Rectal smooth muscle tissue (tissue), 1 donor: ENCODE data around the gene TFAP2A.

Experiments
- H3K27ac ChIP-seq: one replicate; pipeline ENCODE4 v1.7.0; 2013; ENCODE audit warnings: low read depth, low read length, inconsistent platforms
- H3K27me3 ChIP-seq: one replicate; pipeline ENCODE4 v1.7.0; 2013; ENCODE audit warnings: low read length; ENCODE audit not compliant: control insufficient read depth, insufficient read depth
- H3K36me3 ChIP-seq: one replicate; pipeline ENCODE4 v1.7.0; 2013; ENCODE audit warnings: low read length; ENCODE audit not compliant: control insufficient read depth, insufficient read depth
- H3K4me1 ChIP-seq: one replicate; pipeline ENCODE4 v1.7.0; 2013; ENCODE audit warnings: low read length; ENCODE audit not compliant: control insufficient read depth, insufficient read depth
- H3K4me3 ChIP-seq: one replicate; pipeline ENCODE4 v1.7.0; 2013; ENCODE audit warnings: low read length
- H3K9ac ChIP-seq: one replicate; pipeline ENCODE4 v1.7.0; 2013; ENCODE audit warnings: low read length

Gene TFAP2A

DNA sequence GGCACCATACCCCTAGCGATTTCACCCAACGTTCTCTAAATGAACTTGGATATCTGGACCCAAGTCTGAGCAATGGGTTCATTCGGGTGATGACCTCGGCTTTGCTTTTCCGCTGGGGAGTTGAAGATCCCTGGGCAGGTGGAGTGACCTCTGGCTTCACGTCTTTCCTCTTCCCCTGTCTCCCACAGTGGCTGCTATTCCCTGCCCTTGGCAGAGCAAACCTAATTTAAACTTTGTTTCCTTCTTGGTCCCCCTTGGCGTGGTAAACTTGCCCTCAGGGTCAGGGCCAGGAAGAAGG lies 7.8 kb upstream of the TFAP2A start:
- Histone ChIP-seq H3K27me3 (peaks cover 48% of the 10 kb centered on the region), H3K27ac (no peak overlapping the region), H3K36me3 (no peaks in the 10 kb centered on the region)

DNA sequence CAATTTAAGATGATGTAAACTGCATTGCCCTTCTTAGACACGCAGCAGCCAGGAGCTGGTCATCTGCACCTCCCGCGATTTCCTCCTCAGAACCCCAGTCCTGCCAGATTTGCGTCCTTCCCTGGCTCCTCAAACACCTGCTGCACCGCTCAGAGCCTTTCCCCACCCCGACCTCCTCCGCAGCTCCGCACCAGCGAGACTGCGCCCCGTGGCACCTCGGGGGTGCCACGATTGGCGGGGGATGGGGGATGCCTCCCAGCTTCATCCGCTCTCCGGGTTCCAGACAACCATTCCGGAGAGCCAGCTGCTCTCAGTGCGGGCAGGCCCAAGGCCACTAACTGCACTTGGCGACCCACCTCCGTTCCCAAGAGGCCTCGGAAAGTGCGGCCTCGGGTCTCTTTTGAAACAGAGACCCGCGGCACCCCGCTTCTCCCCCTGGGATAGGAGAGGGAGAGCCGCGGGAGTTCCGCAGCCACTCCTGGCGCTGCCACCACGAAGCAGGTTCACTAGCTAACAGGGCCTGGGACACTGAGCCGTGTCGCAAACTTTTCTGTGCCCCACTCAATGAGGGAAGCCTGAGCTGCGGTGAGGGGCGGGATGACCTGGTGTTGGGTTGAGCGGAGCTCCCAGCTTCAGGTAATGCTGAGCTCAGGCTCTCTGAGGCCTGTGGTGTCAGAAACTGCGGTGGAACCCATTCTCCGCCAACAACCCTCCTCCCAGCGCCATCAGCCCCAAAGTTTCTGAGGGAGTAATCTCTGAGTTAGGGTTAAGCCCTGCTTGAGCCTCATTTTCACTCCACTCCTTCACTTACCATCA lies 7.3 kb upstream of the TFAP2A start:
- Histone ChIP-seq H3K4me1 (no peaks in the 10 kb centered on the region), H3K27me3 (peaks cover 48% of the 10 kb centered on the region), H3K9ac (no peak overlapping the region), H3K4me3 (no peak overlapping the region), H3K36me3 (no peaks in the 10 kb centered on the region), H3K27ac (no peak overlapping the region)

More for the DNA sequence above, 7.8 kb upstream of the TFAP2A start:
- H3K4me1 ChIP-seq: no peaks in the 10 kb centered on the region
- no peak overlapping the region for H3K9ac ChIP-seq
- H3K4me3 ChIP-seq: no peak overlapping the region

DNA sequence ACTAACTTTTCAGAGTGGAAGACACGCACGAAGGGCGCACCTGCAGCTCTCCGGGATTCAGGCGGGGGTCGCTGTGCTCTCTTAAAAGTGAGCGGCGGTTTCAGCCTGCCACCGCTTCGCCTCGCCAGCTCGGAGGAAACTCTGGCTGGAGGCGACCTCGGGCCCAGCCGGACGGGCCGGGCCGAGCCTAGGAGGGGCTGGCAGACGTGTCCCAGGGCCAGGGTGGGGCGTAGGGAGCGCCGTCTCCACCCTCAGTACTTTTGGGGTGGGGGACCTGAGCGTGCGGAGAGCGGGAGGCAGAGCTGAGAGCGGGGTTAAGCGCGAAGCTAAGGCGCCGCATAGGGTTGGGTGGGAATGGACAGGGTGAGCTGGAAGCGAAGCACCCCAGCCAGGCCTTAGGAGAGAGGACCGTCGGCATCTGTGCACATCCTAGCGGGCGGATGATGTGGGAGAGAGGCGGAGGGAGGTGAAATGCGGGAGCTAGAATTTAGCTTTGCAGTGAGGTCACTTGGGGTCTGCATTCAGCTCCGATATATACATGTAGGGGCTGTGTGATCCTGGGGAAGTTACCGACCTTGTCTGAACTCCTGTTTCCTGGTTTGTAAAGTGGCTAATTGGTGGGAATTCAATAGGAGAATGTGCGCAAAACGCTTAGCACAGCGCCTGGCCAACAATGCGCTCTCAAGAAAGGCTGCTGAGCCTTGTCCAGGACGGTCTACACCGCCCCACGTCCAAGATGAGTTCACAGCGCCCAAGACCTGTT lies 6.5 kb upstream of the TFAP2A start:
- Histone ChIP-seq H3K4me3 (no peak overlapping the region), H3K36me3 (no peaks in the 10 kb centered on the region), H3K27ac (no peak overlapping the region), H3K4me1 (no peaks in the 10 kb centered on the region), H3K9ac (no peak overlapping the region), H3K27me3 (peaks cover 54% of the 10 kb centered on the region)

DNA sequence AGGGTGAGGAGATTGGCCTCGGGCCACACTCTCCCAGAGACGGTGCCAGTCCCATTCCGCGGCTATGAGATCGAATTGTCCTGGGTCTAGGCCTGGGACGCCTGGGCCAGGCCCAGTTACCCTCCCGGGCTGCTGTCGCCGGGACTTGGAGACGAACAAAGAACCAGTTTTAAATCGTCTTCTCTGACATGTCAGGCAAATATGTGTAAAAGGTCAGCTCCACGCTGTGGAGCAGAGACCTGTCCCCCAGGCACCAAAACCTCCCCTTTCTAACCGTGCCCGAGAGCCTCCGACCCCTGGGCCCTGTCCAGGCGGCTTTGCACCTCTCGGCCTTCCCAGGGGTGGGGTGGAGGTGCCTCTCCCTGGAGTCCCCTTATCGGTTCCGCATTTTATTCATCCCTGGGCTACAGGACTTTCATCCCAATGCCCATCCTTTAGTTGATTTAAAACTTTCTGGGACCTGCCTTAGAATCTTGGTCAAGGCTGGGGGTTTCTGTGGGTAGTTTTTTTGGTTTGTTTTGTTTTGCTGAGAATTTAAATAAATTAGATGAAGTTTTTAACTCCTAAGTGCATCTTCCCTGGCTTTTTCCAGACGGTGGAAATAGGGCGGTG lies 5.8 kb upstream of the TFAP2A start:
- H3K4me1 ChIP-seq: no peaks in the 10 kb centered on the region
- H3K9ac ChIP-seq: no peak overlapping the region
- H3K36me3 ChIP-seq: no peaks in the 10 kb centered on the region
- H3K4me3 ChIP-seq: no peak overlapping the region
- no peak overlapping the region for H3K27ac ChIP-seq
- H3K27me3 ChIP-seq: peaks cover 57% of the 10 kb centered on the region

DNA sequence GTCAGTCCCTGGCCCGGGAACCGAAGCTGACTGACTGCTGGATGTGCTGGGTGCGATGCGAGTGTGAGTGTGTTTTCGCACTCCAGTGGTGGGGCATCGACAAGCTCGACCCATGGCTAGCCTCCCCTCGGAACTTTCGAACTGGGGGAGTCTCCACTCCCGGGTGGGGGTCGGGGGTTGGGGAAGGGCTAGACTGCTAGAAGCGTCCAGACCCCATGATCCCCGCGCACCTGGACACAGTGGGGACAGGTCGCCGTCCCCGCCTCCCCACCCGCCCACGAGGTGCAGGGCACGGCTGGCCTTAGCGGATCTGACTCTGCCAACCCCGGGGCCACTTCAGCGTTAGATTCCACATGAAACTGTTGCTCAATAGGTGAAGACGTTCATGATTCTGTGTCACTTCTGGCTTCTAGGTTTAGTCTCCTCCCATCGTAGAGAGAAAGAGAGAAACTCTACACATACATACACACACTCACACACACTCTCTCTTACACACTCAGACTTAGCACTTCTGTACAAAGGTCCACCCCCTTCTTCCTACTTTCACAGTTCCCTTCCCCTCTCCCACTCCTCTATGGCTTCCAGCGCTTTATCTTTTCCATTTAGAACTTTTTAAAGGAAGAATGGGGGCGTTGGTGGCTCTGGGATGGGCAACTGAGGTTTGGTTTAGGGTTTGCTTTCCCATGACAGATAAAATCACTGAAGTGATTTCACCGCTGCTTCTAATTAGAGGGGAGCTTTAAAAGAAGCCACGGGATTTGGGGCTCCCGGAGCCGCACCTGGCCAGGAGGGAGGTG lies 5.1 kb upstream of the TFAP2A start:
- H3K27ac ChIP-seq: no peak overlapping the region
- no peaks in the 10 kb centered on the region for H3K36me3 ChIP-seq
- peaks cover 61% of the 10 kb centered on the region for H3K27me3 ChIP-seq
- H3K4me3 ChIP-seq: no peak overlapping the region
- H3K9ac ChIP-seq: no peak overlapping the region
- no peaks in the 10 kb centered on the region for H3K4me1 ChIP-seq

GRCh38 chr6:10418862-10419748 lies 4.2 kb upstream of the TFAP2A start:
- Histone ChIP-seq H3K4me3 (no peak overlapping the region), H3K27me3 (peaks cover 68% of the 10 kb centered on the region), H3K36me3 (no peaks in the 10 kb centered on the region), H3K4me1 (peaks cover 3% of the 10 kb centered on the region), H3K9ac (no peak overlapping the region), H3K27ac (no peak overlapping the region)

DNA sequence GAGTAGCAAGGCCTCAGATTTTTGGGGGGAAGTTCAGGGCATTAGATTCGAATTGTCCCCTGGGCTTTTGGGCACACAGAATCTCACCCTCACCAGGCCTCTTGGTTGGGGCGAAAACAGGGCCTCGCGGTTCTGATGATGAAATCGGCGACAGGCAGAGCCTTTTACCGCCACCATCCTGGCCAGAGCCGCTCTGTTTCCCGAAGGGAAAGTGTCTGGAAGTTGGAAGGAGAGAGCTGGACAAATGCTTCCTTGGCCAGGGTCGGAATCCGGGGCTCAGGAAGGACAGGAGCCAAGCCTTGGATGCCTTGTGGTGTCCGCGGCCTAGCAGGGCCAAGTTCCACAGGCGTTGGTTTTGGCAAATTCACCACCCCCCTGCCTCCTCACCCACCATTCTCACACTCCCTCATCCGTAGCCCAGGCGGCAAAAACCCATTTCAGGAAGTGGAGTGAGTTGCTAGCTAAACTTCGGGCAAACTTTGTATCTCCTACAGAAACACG lies 3.5 kb upstream of the TFAP2A start:
- Histone ChIP-seq H3K36me3 (no peaks in the 10 kb centered on the region), H3K27me3 (peaks cover 68% of the 10 kb centered on the region), H3K27ac (no peak overlapping the region), H3K4me3 (no peak overlapping the region), H3K4me1 (peaks cover 3% of the 10 kb centered on the region), H3K9ac (no peak overlapping the region)

DNA sequence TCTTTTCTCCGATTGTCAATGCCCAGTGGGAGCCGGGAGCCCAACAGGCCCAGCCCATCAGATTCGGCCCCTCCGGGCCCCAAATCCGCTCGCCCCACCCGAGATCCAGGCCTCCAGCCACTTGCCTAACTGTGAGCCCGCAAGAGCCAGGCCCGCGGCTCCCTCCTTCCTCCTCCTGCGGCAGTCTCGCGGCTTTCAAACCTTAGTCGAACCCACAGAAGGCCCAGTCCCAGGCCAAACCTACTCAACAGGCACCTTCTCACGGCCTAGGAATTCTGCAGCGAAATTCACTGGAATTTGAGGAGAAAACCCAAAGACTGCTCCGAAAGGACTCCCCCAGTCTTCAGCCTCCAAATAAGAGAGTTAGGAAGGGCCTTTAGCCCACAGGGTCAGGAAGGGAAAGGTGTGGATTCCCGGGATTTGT lies 2.8 kb upstream of the TFAP2A start:
- Histone ChIP-seq H3K4me3 (no peak overlapping the region), H3K9ac (no peak overlapping the region), H3K36me3 (no peaks in the 10 kb centered on the region), H3K27ac (no peak overlapping the region), H3K4me1 (peaks cover 3% of the 10 kb centered on the region), H3K27me3 (peaks cover 73% of the 10 kb centered on the region)

DNA sequence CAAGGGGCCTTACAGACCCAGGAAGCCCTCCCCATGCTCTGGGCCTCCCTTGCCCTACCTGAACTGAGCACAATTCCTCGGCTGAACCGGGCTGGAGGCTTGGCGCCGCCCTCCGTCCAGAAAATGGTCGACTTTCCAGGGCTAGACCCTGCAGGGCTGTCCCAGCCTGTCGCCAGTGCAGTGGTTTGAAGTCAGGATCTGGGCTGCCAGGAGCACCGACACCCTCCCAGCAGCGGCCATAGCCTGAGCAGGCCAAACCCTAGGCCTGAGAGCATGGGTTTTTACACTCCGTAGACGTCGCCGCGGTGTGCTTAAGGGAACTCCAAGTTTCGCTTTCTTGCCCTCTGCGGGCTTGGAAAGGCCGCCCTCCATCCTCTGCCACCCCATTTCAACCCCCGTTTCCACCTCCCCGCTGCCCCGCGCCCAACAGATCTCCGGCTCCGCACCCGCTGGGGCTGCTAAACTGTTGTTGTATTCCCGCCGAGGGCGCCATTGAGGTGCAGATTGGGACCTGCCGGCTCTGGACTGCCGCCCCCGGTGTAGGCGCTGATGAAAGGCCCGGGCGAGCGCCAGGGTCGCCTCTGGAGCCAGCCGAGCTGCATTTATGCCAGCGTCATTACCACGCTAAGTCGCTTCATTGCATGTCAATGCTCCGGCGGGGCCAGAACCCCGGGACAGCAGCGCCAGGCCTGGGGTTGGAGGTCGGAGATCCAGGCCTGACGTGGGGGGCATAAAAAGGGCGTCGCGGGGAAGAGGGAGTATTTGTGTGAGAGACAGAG lies 2.2 kb upstream of the TFAP2A start:
- no peak overlapping the region for H3K9ac ChIP-seq
- peaks cover 3% of the 10 kb centered on the region for H3K4me1 ChIP-seq
- peaks cover 72% of the 10 kb centered on the region for H3K27me3 ChIP-seq
- no peaks in the 10 kb centered on the region for H3K36me3 ChIP-seq
- no peak overlapping the region for H3K27ac ChIP-seq
- no peak overlapping the region for H3K4me3 ChIP-seq

GRCh38 chr6:10416516-10416862 lies 1.6 kb upstream of the TFAP2A start:
- Histone ChIP-seq H3K4me1 (peaks cover 3% of the 10 kb centered on the region), H3K27ac (no peak overlapping the region), H3K36me3 (no peaks in the 10 kb centered on the region), H3K4me3 (no peak overlapping the region), H3K27me3 (peaks cover 67% of the 10 kb centered on the region), H3K9ac (no peak overlapping the region)
